ENCODE data around the gene SCG2. TPM values are rescaled to one million over a fixed set of nuclear protein-coding genes. Genes with fewer than 3 reads are reported as not detected.

Gene SCG2
- total RNA-seq: 0.35 and 1.2 TPM in 2 replicates

- peak; percentile 78 for DNase-seq (ENCODE audit: low read depth)
These were observed at the start of gene SCG2 for GRCh38 chr2:223601932-223602666. TSS of gene SCG2 (minus strand) at chr2:223602361. CDS start at chr2:223599282, 3,079 bp downstream.

GRCh38 chr2:223649554-223650533 is 47.7 kb upstream of the SCG2 start:
- DNase-seq (ENCODE audit: low read depth): no peak

- no peak for DNase-seq (ENCODE audit: low read depth)
These were observed 46.6 kb upstream of the SCG2 start for GRCh38 chr2:223648755-223649154.

- DNase-seq (ENCODE audit: low read depth): no peak
These were observed 45.2 kb upstream of the SCG2 start for GRCh38 chr2:223647258-223647952.

GRCh38 chr2:223644136-223644535 is 42.0 kb upstream of the SCG2 start:
- DNase-seq (ENCODE audit: low read depth): peak; percentile 74

GRCh38 chr2:223643309-223643708 is 41.1 kb upstream of the SCG2 start:
- DNase-seq (ENCODE audit: low read depth): no peak

GRCh38 chr2:223642506-223642905 is 40.3 kb upstream of the SCG2 start:
- DNase-seq (ENCODE audit: low read depth): no peak

GRCh38 chr2:223641082-223641481 is 38.9 kb upstream of the SCG2 start:
- no peak for DNase-seq (ENCODE audit: low read depth)

- DNase-seq (ENCODE audit: low read depth): peak; percentile 68
These were observed 32.9 kb upstream of the SCG2 start for GRCh38 chr2:223635080-223635479.

GRCh38 chr2:223634238-223634637 is 32.1 kb upstream of the SCG2 start:
- DNase-seq (ENCODE audit: low read depth): no peak

- DNase-seq (ENCODE audit: low read depth): peak; percentile 76
These were observed 31.5 kb upstream of the SCG2 start for GRCh38 chr2:223633656-223634055.

GRCh38 chr2:223632826-223633225 is 30.7 kb upstream of the SCG2 start:
- no peak for DNase-seq (ENCODE audit: low read depth)

- peak; percentile 74 for DNase-seq (ENCODE audit: low read depth)
These were observed 24.6 kb upstream of the SCG2 start for GRCh38 chr2:223626716-223627115.

- DNase-seq (ENCODE audit: low read depth): no peak
These were observed 23.5 kb upstream of the SCG2 start for GRCh38 chr2:223625652-223626051.

GRCh38 chr2:223621901-223622300 is 19.7 kb upstream of the SCG2 start:
- DNase-seq (ENCODE audit: low read depth): no peak

- no peak for DNase-seq (ENCODE audit: low read depth)
These were observed 17.4 kb upstream of the SCG2 start for GRCh38 chr2:223619486-223620129.

GRCh38 chr2:223618172-223619035 is 16.2 kb upstream of the SCG2 start:
- peak; percentile 45 for DNase-seq (ENCODE audit: low read depth)

GRCh38 chr2:223614534-223614933 is 12.4 kb upstream of the SCG2 start:
- DNase-seq (ENCODE audit: low read depth): no peak

- DNase-seq (ENCODE audit: low read depth): peak; percentile 98
These were observed 11.1 kb upstream of the SCG2 start for GRCh38 chr2:223613017-223613950.
